WI38 (cell line): ENCODE measurements around the gene SKA1.
"Not testable (repeated sequence)": the region's sequence is repeated elsewhere in the genome, so short reads cannot be mapped to it uniquely, and the experiment has no call there.

Experiments used
- H3K4me3 ChIP-seq: 2 replicates; pipeline ENCODE4 v1.5.1; 2011; ENCODE audit warnings: low read depth, mild to moderate bottlenecking, control low read depth, low read length
- TF ChIP-seq, protein P1 (sequence below): IDR thresholded peaks from 2 replicates; pipeline ENCODE4 v1.5.1; 2012; ENCODE audit warnings: low read depth, mild to moderate bottlenecking, control low read depth, low read length

Gene SKA1

DNA sequence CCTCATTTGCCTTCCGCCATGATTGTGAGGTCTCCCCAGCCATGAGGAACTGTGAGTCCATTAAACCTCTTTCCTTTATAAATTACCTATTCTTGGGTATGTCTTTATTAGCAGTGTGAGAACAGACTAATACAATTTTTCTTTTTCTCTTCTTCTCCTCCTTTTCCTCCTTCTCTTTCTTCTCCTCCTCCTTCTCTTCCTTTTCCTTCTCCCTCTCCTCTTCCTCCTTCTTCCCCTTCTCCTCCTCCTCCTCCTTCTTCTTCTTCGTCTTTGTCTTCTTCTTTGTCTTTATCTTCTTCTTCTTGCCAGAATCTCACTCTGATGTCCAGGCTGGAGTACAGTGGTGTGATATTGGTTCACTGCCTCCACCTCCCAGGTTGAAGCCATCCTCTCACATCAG, 20.2 kb downstream of the SKA1 start:
- no peak overlapping the region for H3K4me3 ChIP-seq
- TF ChIP-seq, protein P1, sequence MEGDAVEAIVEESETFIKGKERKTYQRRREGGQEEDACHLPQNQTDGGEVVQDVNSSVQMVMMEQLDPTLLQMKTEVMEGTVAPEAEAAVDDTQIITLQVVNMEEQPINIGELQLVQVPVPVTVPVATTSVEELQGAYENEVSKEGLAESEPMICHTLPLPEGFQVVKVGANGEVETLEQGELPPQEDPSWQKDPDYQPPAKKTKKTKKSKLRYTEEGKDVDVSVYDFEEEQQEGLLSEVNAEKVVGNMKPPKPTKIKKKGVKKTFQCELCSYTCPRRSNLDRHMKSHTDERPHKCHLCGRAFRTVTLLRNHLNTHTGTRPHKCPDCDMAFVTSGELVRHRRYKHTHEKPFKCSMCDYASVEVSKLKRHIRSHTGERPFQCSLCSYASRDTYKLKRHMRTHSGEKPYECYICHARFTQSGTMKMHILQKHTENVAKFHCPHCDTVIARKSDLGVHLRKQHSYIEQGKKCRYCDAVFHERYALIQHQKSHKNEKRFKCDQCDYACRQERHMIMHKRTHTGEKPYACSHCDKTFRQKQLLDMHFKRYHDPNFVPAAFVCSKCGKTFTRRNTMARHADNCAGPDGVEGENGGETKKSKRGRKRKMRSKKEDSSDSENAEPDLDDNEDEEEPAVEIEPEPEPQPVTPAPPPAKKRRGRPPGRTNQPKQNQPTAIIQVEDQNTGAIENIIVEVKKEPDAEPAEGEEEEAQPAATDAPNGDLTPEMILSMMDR = no peak

DNA sequence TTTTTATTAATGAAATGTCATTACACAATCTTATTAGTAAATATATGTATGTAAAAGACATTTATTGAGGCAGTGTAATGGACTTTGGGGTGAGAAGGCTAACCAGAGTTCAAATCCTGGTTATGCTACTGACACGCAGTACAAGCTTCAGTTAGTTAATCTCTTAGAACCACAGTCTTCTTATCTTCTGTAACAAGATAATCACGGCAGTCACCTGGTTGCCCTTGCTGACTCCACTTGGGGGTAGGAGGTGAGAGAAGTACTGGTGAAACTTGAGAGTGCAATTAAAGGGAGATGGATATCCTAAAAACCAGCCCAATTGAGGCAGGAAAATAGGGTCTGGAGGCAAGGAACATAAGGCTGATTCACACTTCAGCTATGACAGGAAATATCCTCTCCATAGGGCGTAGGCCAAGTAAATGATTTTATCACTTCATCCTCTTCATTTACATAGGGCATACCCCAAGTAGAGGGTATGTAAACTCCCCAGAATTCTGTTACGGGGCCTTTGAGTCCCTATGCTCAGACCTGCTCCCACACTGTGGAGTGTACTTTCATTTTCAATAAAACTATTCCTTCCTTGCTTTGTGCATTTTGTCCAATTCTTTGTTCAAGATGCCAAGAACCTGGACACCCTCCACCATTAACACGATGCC, 21.3 kb downstream of the SKA1 start:
- no peak overlapping the region for H3K4me3 ChIP-seq
- TF ChIP-seq, protein P1 = no peak

DNA sequence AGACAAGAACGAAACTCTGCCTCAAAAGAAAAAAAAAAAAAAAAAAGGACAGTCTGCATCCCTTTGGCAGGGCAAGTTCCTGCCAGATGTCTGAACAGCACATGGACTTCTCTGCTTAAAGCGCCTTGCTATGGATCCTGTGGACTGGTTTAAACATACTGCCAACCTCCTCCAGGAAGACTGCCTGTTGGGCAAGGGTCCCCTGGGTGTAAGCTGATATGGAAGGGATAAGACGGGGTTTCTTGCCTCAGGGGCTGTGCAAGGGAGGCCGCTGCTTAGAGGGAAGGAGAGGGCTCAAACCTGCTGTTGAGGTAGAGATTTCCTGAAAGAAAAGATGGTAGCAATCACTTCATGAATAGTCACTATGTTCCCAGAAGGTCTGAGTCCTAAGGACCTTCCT, 22.2 kb downstream of the SKA1 start:
- no peak overlapping the region for H3K4me3 ChIP-seq
- TF ChIP-seq, protein P1 = no peak

DNA sequence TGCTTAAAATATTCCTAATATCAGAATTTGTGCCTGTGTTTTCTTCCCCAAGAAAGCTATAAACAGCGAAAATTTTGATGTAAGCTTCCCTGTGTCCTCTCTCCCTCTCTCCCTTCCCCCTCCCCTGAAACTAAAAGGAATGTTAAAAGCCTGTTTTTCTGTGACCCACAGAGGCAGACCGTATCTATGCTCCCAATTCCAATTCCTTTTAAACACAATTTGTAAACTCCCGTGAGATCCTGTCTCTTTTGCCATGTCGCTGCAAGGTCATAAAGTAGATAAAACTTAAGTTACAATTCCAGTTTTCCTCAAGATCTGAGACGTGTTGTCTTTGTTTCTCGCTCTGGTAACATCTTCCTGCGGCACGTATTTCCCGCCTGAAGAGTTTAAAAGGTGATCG, 23.3 kb downstream of the SKA1 start:
- H3K4me3 ChIP-seq = no peak overlapping the region
- TF ChIP-seq, protein P1 = no peak

DNA sequence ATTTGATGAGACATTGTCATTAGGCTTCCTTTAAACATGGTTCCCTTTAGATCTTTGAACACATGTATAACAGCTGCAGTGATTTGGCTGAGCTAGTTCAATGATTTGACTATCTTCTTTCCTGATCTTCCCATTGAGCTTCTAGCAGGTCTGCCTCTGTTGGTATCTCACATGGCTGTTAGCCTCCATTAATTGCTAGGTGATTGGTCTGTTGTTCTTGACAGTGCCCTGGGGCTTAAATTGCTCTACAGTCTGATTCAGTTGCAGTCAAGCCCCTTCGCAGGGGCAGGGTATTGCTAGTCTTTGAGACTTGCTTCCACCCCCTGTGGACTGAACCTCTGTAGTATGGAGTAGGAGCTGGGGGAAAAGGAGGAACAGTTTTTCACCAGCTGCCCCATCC, 24.1 kb downstream of the SKA1 start:
- H3K4me3 ChIP-seq = no peak overlapping the region
- TF ChIP-seq, protein P1 = no peak

DNA sequence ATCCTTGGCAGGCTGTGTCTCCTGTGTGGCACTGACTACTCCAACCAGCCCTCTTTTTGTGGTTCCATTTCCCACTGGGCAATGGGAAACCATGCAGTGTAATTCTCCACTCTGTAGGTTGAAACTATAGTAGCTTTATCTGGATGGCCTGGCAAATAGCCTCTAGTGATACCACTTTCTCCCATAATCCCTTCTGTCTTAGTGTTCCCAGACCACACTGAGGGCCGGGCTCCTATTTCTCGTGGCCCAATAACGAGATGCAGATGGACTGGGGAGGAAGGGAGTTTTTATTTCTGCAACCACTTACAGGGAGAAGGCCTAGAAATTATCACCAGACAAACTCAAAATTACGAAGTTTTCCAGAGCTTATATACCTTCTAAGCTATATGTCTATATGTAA, 24.7 kb downstream of the SKA1 start:
- no peak overlapping the region for H3K4me3 ChIP-seq
- TF ChIP-seq, protein P1 = no peak

DNA sequence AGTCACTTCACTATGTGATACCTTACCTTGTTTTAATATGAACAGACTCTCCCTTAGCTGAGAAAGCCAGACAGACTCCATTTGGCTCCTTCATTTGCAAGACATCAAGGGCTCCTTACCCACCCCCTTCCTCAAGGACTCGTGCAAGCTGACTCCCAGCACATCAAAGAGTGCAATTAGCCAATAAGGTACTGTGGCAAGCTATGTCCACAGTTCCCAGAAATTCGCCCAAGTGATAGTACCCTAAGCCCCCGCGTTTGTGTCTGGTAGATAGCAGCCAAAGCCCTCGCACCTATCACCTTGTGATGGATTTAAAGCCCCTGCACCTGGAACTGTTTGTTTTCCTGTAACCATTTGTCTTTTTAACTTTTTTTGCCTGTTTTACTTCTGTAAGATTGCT, 25.6 kb downstream of the SKA1 start:
- H3K4me3 ChIP-seq = not testable (repeated sequence)

DNA sequence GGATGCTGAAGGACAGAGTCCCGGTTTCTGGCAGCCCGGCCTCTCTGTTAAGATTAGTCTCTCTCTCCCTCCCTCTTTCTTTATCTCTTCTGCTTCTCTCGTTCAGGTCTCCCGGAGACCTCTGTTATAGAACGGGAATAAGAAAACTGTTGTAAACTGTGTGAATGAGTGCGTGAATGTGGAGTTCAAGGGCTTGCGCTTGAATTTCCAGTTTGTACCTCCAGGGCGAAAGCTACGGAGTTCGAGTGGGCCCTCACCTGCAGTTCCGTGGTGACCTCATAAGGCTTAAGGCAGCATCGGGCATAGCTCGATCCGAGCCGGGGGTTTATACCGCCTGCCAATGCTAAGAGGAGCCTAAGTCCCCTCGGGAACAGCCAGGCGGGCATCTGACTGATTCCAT, 26.4 kb downstream of the SKA1 start:
- no peak overlapping the region for H3K4me3 ChIP-seq
- TF ChIP-seq, protein P1 = no peak
